ACC112 (cell line): ENCODE data around the gene BRSK1.

Source experiments
- H2AFZ ChIP-seq: fragments of 200-600 bp; sonication (generic); one replicate; pipeline ENCODE4 v1.6.0; 2017; ENCODE audit warnings: antibody characterized with exemption, low read length; ENCODE audit not compliant: unreplicated experiment
- H3K27ac ChIP-seq: fragments of 200-600 bp; sonication (generic); 2 replicates; pipeline ENCODE4 v1.5.1; 2014; ENCODE audit warnings: low read depth, mild to moderate bottlenecking, antibody characterized with exemption, low read length, moderate library complexity
- H3K27me3 ChIP-seq: fragments of 200-600 bp; sonication (generic); 2 replicates; pipeline ENCODE4 v1.6.1; 2014; ENCODE audit warnings: mild to moderate bottlenecking, antibody characterized with exemption, low read length, moderate library complexity, mixed read lengths; ENCODE audit not compliant: insufficient read depth
- H3K36me3 ChIP-seq: fragments of 200-600 bp; sonication (generic); 2 replicates; pipeline ENCODE4 v1.6.1; 2016; ENCODE audit warnings: mild to moderate bottlenecking, antibody characterized with exemption, low read length, moderate library complexity, mixed read lengths; ENCODE audit not compliant: insufficient read depth
- H3K4me1 ChIP-seq: fragments of 200-600 bp; sonication (generic); one replicate; pipeline ENCODE4 v1.6.1; 2016; ENCODE audit warnings: low read length, mixed read lengths; ENCODE audit not compliant: insufficient read depth, unreplicated experiment, control insufficient read depth
- H3K4me3 ChIP-seq: fragments of 200-600 bp; sonication (generic); 2 replicates; pipeline ENCODE4 v1.5.1; 2014; ENCODE audit warnings: mild to moderate bottlenecking, low read depth, low read length
- H3K79me2 ChIP-seq: fragments of 200-600 bp; sonication (generic); one replicate; pipeline ENCODE4 v1.6.0; 2016; ENCODE audit warnings: low read length; ENCODE audit not compliant: control insufficient read depth, unreplicated experiment, insufficient read depth

BRSK1 gene

DNA sequence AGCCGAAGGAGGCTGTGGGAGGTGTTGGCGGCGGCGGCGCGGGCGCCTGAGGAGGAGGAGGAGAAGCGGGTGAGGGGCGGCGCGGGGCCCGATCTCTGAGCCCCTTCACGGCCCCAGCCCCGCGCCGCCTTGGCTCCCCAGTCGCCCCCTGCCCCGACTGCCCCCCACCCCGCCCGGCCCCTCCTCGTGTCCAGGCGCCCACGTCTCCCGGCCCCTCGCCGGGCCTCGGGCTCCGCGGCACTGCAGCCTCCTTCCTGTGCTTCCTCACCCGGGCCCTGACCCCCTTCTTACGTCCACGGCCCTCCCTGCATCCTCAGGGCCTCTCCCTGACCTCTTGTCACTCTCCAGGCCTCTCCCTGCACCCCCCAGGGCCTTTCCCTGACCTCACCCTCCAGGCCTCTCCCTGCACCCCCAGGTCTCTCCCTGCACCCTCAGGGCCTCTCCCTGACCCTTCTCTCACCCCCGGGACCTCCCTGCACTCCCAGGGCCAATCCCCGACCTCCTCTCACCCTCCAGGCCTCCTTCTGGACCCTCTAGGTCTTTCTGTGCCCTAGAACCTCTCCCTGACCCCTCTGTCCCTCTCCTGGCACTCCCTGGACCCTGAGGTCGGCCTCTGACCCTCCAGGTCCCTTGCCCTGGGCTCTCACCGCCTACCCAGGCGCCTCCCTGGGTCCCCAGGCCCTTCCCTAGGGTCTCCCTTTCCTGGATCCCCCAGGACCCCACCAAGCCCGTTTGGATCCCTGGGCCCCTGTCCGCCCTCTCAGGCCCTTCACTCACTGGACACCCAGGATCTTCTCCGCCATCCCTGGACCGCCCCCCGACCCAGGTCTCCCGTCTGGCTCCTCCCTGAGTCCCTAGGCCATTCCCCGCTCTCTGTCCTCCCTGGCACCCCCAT is 56.3 kb downstream of the BRSK1 start:
- Histone ChIP-seq H3K27ac (no peak overlapping the region), H3K4me1 (peaks cover 3% of the 10 kb centered on the region), H3K79me2 (no peaks in the 10 kb centered on the region), H3K4me3 (peak overlapping the region; percentile 84), H3K36me3 (no peaks in the 10 kb centered on the region), H2AFZ (no peak overlapping the region), H3K27me3 (no peaks in the 10 kb centered on the region)

- H3K79me2 ChIP-seq = no peaks in the 10 kb centered on the region
- peak overlapping the region; percentile 84 for H3K4me3 ChIP-seq
- H3K27me3 ChIP-seq = no peaks in the 10 kb centered on the region
- peaks cover 3% of the 10 kb centered on the region for H3K4me1 ChIP-seq
- no peaks in the 10 kb centered on the region for H3K36me3 ChIP-seq
- no peak overlapping the region for H3K27ac ChIP-seq
- H2AFZ ChIP-seq = no peak overlapping the region
Observed at GRCh38 chr19:55340784-55341147, 57.0 kb downstream of the BRSK1 start.

DNA sequence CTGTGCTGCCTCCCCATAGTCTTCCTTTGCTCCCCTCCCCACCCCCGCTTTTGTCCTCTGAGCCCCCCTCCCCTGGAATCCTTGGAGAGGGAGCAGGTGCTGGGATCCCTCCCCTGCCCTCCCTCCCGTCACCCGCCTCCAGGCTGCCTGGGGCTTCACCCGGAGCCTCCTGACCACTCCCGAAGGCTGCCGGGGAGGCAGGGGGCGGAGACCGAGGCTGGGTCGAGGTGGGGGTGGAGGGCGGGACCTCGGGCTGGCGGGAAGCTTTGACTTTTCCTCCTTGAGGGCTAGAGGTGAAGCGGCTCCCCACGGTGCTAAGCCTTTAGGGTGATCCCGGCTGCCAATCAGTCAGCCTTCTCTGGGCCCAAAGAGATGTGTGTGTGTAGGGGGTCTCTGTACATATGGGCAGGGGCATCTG is 57.4 kb downstream of the BRSK1 start:
- Histone ChIP-seq H3K36me3 (no peaks in the 10 kb centered on the region), H3K4me3 (peak overlapping the region; percentile 84), H2AFZ (no peak overlapping the region), H3K79me2 (no peaks in the 10 kb centered on the region), H3K4me1 (peaks cover 3% of the 10 kb centered on the region), H3K27me3 (no peaks in the 10 kb centered on the region), H3K27ac (no peak overlapping the region)

GRCh38 chr19:55341595-55342531 is 58.1 kb downstream of the BRSK1 start:
- peaks cover 3% of the 10 kb centered on the region for H3K4me1 ChIP-seq
- no peaks in the 10 kb centered on the region for H3K79me2 ChIP-seq
- no peaks in the 10 kb centered on the region for H3K36me3 ChIP-seq
- peak overlapping the region; percentile 84; the same call in 1 of the 2 replicates for H3K4me3 ChIP-seq
- no peak overlapping the region for H2AFZ ChIP-seq
- no peak overlapping the region for H3K27ac ChIP-seq
- no peaks in the 10 kb centered on the region for H3K27me3 ChIP-seq

GRCh38 chr19:55344444-55344843 is 60.6 kb downstream of the BRSK1 start:
- no peaks in the 10 kb centered on the region for H3K4me1 ChIP-seq
- no peaks in the 10 kb centered on the region for H3K27me3 ChIP-seq
- H3K4me3 ChIP-seq = no peak overlapping the region
- no peaks in the 10 kb centered on the region for H3K36me3 ChIP-seq
- H2AFZ ChIP-seq = no peak overlapping the region
- no peak overlapping the region for H3K27ac ChIP-seq
- no peaks in the 10 kb centered on the region for H3K79me2 ChIP-seq

DNA sequence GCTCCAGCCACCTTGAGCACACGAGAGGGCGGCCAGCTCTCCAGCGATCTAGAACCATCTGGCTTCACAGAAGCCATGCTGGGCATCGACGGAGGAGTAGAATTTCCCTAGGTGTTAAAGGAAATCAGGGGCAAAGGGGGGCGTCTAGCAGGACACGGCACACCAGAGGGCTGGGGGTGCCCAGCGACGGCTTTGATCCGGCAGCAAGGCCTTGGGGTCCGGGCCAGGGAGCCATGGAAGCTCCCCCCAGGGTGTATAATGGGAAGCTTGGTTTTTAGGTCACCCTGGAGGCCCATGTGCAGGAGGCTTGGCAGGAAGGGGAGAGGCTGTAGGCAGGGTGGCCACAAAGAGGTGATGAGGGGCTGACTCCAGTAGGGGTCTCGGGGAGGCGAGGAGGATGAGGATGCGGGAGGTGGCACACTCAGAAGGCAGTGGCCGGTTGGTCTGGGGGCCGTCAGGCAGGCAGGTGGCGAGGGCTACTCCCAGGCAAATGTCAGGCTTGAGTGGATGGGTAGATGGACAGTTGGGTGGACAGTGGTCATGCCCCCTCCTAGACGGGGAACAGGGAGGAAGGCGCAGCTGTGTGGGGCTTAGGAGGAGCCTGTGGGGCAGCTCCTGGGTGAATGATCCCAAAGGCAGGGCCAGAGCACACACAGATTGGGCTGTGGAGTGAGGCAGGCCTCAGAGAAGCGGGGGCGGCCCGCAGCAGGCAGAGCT is 61.5 kb downstream of the BRSK1 start:
- Histone ChIP-seq H2AFZ (no peak overlapping the region), H3K4me1 (no peaks in the 10 kb centered on the region), H3K4me3 (no peak overlapping the region), H3K79me2 (no peaks in the 10 kb centered on the region), H3K36me3 (no peaks in the 10 kb centered on the region), H3K27me3 (no peaks in the 10 kb centered on the region), H3K27ac (no peak overlapping the region)

GRCh38 chr19:55345818-55346724 is 62.3 kb downstream of the BRSK1 start:
- H3K36me3 ChIP-seq = no peaks in the 10 kb centered on the region
- no peaks in the 10 kb centered on the region for H3K79me2 ChIP-seq
- H3K27me3 ChIP-seq = no peaks in the 10 kb centered on the region
- H3K27ac ChIP-seq = no peak overlapping the region
- no peak overlapping the region for H2AFZ ChIP-seq
- no peak overlapping the region for H3K4me3 ChIP-seq
- no peaks in the 10 kb centered on the region for H3K4me1 ChIP-seq

GRCh38 chr19:55346725-55347441 is 63.1 kb downstream of the BRSK1 start:
- no peak overlapping the region for H3K27ac ChIP-seq
- H3K79me2 ChIP-seq = no peaks in the 10 kb centered on the region
- H3K4me1 ChIP-seq = no peaks in the 10 kb centered on the region
- no peaks in the 10 kb centered on the region for H3K36me3 ChIP-seq
- peaks cover 1% of the 10 kb centered on the region; the same call in 1 of the 2 replicates for H3K27me3 ChIP-seq
- H2AFZ ChIP-seq = no peak overlapping the region
- no peak overlapping the region for H3K4me3 ChIP-seq

- no peaks in the 10 kb centered on the region for H3K4me1 ChIP-seq
- H3K27me3 ChIP-seq = peaks cover 8% of the 10 kb centered on the region
- H3K27ac ChIP-seq = no peak overlapping the region
- H3K36me3 ChIP-seq = no peaks in the 10 kb centered on the region
- no peaks in the 10 kb centered on the region for H3K79me2 ChIP-seq
- no peak overlapping the region for H2AFZ ChIP-seq
- H3K4me3 ChIP-seq = no peak overlapping the region
Observed at GRCh38 chr19:55347442-55348009, 63.7 kb downstream of the BRSK1 start.
